ENCODE measurements around the gene CERCAM. TPM values are rescaled to one million over a fixed set of nuclear protein-coding genes. Genes with fewer than 3 reads are reported as not detected.

CERCAM gene
- polyA plus RNA-seq, 1 donor from 2014 or later: 1.1 TPM

DNA sequence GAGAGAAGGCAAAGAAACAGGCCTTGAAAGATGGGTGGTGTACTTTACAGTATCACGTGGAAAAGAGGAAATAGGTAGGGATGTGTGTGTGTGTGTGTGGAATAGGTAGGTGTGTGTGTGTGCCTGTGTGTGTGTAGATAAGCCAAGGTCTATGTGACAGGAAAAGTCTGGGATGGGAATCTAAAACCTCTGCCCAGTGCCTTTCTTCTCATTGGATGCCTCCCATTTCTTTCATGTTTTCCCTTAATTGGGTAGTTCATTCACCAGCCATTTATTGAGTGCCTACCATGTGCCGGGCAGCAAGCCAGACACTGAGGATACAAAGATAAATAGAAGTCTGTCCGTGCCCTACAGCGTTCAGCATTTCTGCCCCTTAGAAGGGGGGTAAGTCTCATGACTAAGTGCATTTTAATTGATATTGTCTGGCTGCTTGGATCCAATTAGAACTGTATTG, 48.4 kb upstream of the CERCAM start:
- Histone ChIP-seq H3F3A (ENCODE audit: insufficient read depth, low read length, poor library complexity, severe bottlenecking) (no peaks in the 10 kb centered on the region), H3K9me2 (ENCODE audit: insufficient read depth, low read length) (no peaks in the 10 kb centered on the region), H3K27ac (ENCODE audit: low read length) (no peak overlapping the region), H4K20me1 (ENCODE audit: insufficient read depth) (no peaks in the 10 kb centered on the region), H3K79me2 (replicated peaks; ENCODE audit: insufficient read depth, low read length) (peaks cover 13% of the 10 kb centered on the region), H3K9me3 (ENCODE audit: low read length) (no peaks in the 10 kb centered on the region), H3K4me2 (ENCODE audit: low read length) (peak overlapping the region; percentile 81), H3K36me3 (ENCODE audit: insufficient read depth, low read length) (no peaks in the 10 kb centered on the region), H3K9ac (ENCODE audit: low read length) (peak overlapping the region; percentile 86), H2AFZ (ENCODE audit: low read depth, low read length) (no peak overlapping the region), H3K27me3 (ENCODE audit: insufficient read depth, low read depth, low read length) (no peaks in the 10 kb centered on the region), H3K4me3 (ENCODE audit: low read length) (peak overlapping the region; percentile 79)
- TF ChIP-seq, protein P1, sequence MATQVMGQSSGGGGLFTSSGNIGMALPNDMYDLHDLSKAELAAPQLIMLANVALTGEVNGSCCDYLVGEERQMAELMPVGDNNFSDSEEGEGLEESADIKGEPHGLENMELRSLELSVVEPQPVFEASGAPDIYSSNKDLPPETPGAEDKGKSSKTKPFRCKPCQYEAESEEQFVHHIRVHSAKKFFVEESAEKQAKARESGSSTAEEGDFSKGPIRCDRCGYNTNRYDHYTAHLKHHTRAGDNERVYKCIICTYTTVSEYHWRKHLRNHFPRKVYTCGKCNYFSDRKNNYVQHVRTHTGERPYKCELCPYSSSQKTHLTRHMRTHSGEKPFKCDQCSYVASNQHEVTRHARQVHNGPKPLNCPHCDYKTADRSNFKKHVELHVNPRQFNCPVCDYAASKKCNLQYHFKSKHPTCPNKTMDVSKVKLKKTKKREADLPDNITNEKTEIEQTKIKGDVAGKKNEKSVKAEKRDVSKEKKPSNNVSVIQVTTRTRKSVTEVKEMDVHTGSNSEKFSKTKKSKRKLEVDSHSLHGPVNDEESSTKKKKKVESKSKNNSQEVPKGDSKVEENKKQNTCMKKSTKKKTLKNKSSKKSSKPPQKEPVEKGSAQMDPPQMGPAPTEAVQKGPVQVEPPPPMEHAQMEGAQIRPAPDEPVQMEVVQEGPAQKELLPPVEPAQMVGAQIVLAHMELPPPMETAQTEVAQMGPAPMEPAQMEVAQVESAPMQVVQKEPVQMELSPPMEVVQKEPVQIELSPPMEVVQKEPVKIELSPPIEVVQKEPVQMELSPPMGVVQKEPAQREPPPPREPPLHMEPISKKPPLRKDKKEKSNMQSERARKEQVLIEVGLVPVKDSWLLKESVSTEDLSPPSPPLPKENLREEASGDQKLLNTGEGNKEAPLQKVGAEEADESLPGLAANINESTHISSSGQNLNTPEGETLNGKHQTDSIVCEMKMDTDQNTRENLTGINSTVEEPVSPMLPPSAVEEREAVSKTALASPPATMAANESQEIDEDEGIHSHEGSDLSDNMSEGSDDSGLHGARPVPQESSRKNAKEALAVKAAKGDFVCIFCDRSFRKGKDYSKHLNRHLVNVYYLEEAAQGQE (IDR thresholded peaks at IDR 0.05; ENCODE audit: borderline replicate concordance): no peak
- no peak for TF ChIP-seq POLR2AphosphoS5 (IDR thresholded peaks at IDR 0.05)
- TF ChIP-seq TAF1 (IDR thresholded peaks at IDR 0.05; ENCODE audit: low read depth): no peak
- TF ChIP-seq MXI1 (conservative IDR thresholded peaks at IDR 0.05; ENCODE audit: poor library complexity, severe bottlenecking): no peak
- TF ChIP-seq, protein P2, sequence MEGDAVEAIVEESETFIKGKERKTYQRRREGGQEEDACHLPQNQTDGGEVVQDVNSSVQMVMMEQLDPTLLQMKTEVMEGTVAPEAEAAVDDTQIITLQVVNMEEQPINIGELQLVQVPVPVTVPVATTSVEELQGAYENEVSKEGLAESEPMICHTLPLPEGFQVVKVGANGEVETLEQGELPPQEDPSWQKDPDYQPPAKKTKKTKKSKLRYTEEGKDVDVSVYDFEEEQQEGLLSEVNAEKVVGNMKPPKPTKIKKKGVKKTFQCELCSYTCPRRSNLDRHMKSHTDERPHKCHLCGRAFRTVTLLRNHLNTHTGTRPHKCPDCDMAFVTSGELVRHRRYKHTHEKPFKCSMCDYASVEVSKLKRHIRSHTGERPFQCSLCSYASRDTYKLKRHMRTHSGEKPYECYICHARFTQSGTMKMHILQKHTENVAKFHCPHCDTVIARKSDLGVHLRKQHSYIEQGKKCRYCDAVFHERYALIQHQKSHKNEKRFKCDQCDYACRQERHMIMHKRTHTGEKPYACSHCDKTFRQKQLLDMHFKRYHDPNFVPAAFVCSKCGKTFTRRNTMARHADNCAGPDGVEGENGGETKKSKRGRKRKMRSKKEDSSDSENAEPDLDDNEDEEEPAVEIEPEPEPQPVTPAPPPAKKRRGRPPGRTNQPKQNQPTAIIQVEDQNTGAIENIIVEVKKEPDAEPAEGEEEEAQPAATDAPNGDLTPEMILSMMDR (IDR thresholded peaks at IDR 0.05; ENCODE audit: poor library complexity, severe bottlenecking): no peak
- TF ChIP-seq EP300 (conservative IDR thresholded peaks at IDR 0.05; ENCODE audit: poor library complexity, severe bottlenecking): no peak
- TF ChIP-seq RAD21 (conservative IDR thresholded peaks at IDR 0.05): no peak
- no peak for TF ChIP-seq SMC3 (conservative IDR thresholded peaks at IDR 0.05; ENCODE audit: poor library complexity)
- no peak for TF ChIP-seq EZH2 (IDR thresholded peaks at IDR 0.05; ENCODE audit: borderline replicate concordance, insufficient read depth, low read length, poor library complexity, severe bottlenecking)

DNA sequence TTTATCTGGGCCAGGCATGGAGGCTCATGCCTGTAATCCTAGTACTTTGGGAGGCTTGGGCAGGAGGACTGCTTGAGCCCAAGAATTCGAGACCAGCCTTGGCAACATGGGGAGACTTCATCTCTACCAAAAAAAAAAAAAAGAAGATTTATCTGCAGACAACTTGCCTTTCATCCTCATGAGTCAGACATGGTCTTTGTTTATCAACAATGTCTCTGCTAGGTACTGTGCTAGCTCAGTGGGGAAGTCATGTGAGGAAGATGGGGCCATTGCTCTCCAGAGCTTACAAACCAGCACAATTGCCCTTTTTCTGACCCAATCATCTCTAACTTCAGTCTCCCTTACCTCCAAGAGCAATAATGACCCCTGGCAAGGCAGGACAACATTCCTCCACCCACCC, 47.9 kb upstream of the CERCAM start:
- Histone ChIP-seq H3F3A (ENCODE audit: insufficient read depth, low read length, poor library complexity, severe bottlenecking) (no peaks in the 10 kb centered on the region), H4K20me1 (ENCODE audit: insufficient read depth) (no peaks in the 10 kb centered on the region), H3K4me3 (ENCODE audit: low read length) (peak overlapping the region; percentile 79), H3K9me2 (ENCODE audit: insufficient read depth, low read length) (no peaks in the 10 kb centered on the region), H2AFZ (ENCODE audit: low read depth, low read length) (no peak overlapping the region), H3K79me2 (replicated peaks; ENCODE audit: insufficient read depth, low read length) (peaks cover 13% of the 10 kb centered on the region), H3K9me3 (ENCODE audit: low read length) (no peaks in the 10 kb centered on the region), H3K27me3 (ENCODE audit: insufficient read depth, low read depth, low read length) (no peaks in the 10 kb centered on the region), H3K4me2 (ENCODE audit: low read length) (no peak overlapping the region), H3K27ac (ENCODE audit: low read length) (no peak overlapping the region), H3K9ac (ENCODE audit: low read length) (no peak overlapping the region), H3K36me3 (ENCODE audit: insufficient read depth, low read length) (no peaks in the 10 kb centered on the region)
- TF ChIP-seq RAD21 (conservative IDR thresholded peaks at IDR 0.05) (no peak), EP300 (conservative IDR thresholded peaks at IDR 0.05; ENCODE audit: poor library complexity, severe bottlenecking) (no peak), MXI1 (conservative IDR thresholded peaks at IDR 0.05; ENCODE audit: poor library complexity, severe bottlenecking) (no peak), EZH2 (IDR thresholded peaks at IDR 0.05; ENCODE audit: borderline replicate concordance, insufficient read depth, low read length, poor library complexity, severe bottlenecking) (no peak), POLR2AphosphoS5 (IDR thresholded peaks at IDR 0.05) (no peak), SMC3 (conservative IDR thresholded peaks at IDR 0.05; ENCODE audit: poor library complexity) (no peak)
- TF ChIP-seq, protein P2 (IDR thresholded peaks at IDR 0.05; ENCODE audit: poor library complexity, severe bottlenecking): no peak
